Peyer's patch (tissue), 4 donors: ENCODE measurements around the gene SYTL2.

ENCODE experiments used
- POLR2A ChIP-seq, 2 donors: fragments of 450-650 bp; IDR thresholded peaks; one replicate each; pipeline ENCODE4 v1.5.1; 2017; ENCODE audit warnings: antibody characterized with exemption in 2 of 2, mild to moderate bottlenecking in 2 of 2, moderate library complexity in 2 of 2
- TF ChIP-seq, protein P1 (sequence below), 6 experiments: fragments of 450-650 bp in 4 of 6; fragments of 200-600 bp in 2 of 6; sonication (generic) in 1 of 6; IDR thresholded peaks; one replicate each; pipeline ENCODE4 v1.5.1; 2017 to 2019; ENCODE audit warnings: antibody characterized with exemption in 6 of 6, mild to moderate bottlenecking in 3 of 6, moderate library complexity in 1 of 6

DNA sequence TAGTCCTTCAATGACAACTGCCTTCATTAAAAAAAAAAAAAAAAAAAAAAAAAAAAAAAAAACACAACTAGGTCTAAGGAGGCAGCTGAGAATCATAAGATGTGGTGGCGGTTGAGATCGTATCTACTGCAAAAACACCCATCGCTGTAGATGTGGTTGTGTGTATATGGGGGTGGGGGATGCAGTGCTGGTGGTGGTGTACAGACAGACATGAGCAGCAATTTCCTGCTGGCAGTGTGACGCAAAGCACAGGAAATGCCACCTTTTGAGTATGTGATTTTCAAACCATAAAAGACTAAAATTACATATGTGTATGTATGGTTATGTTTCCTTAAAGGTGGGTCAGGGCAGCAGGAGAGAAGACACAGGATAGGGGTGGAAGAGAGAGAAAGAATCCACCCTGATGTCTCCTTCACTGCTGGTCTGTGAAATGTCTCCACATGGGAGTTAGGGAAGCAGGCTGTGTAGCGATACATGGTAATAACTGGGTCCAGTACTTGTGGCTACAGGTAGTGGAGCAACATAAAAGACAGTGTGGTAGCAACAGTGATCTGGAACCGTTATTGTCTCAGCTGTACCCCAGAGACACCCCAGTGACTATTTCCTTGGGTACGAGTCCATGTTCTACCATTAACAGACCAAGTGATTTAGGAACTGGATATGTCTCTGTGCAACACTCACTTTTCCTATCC is 57.9 kb downstream of the SYTL2 start:
- TF ChIP-seq, protein P1, sequence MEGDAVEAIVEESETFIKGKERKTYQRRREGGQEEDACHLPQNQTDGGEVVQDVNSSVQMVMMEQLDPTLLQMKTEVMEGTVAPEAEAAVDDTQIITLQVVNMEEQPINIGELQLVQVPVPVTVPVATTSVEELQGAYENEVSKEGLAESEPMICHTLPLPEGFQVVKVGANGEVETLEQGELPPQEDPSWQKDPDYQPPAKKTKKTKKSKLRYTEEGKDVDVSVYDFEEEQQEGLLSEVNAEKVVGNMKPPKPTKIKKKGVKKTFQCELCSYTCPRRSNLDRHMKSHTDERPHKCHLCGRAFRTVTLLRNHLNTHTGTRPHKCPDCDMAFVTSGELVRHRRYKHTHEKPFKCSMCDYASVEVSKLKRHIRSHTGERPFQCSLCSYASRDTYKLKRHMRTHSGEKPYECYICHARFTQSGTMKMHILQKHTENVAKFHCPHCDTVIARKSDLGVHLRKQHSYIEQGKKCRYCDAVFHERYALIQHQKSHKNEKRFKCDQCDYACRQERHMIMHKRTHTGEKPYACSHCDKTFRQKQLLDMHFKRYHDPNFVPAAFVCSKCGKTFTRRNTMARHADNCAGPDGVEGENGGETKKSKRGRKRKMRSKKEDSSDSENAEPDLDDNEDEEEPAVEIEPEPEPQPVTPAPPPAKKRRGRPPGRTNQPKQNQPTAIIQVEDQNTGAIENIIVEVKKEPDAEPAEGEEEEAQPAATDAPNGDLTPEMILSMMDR (IDR thresholded peaks at IDR 0.05) = no peak
- no peak for TF ChIP-seq POLR2A (IDR thresholded peaks at IDR 0.05)
